Upper lobe of left lung (tissue), 4 donors: Measurements from ENCODE around the gene CCDC33.

Source experiments
- POLR2A ChIP-seq, 4 donors: fragments of 450-650 bp; IDR thresholded peaks; one replicate each; pipeline ENCODE4 v1.5.1; 2016 to 2017; ENCODE audit warnings: antibody characterized with exemption in 4 of 4, mild to moderate bottlenecking in 2 of 4
- POLR2AphosphoS5 ChIP-seq, 2 donors: sonication (generic); formaldehyde crosslinking; IDR thresholded peaks; one replicate each; pipeline ENCODE4 v1.5.1; 2017; ENCODE audit warnings: antibody characterized with exemption in 2 of 2
- TF ChIP-seq, protein P1 (sequence below), 6 experiments: fragments of 450-650 bp in 4 of 6; fragments of 200-600 bp in 2 of 6; sonication (generic) in 2 of 6; IDR thresholded peaks; one replicate each; pipeline ENCODE4 v1.5.1; 2016 to 2019; ENCODE audit warnings: antibody characterized with exemption in 6 of 6

DNA sequence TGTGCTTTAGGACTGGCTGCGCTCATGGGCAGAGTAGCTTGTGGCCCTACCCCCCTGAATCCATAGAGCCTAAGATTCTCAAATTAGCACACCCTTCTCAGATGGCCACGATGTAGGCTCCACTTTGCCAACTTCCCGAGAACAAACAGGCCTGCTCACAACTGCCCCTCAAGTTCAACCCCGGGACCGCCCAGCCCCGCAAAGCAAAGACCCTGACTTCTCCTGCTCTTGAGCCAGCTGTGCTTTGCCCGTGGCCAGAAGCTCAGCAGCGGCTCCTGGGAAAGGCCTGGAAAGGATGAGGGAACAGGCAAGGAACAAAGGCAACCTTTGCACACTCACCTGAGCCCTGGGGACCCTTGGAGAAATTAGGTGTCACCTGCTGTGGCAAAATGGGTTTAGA lies 99.3 kb downstream of the CCDC33 start:
- TF ChIP-seq, protein P1, sequence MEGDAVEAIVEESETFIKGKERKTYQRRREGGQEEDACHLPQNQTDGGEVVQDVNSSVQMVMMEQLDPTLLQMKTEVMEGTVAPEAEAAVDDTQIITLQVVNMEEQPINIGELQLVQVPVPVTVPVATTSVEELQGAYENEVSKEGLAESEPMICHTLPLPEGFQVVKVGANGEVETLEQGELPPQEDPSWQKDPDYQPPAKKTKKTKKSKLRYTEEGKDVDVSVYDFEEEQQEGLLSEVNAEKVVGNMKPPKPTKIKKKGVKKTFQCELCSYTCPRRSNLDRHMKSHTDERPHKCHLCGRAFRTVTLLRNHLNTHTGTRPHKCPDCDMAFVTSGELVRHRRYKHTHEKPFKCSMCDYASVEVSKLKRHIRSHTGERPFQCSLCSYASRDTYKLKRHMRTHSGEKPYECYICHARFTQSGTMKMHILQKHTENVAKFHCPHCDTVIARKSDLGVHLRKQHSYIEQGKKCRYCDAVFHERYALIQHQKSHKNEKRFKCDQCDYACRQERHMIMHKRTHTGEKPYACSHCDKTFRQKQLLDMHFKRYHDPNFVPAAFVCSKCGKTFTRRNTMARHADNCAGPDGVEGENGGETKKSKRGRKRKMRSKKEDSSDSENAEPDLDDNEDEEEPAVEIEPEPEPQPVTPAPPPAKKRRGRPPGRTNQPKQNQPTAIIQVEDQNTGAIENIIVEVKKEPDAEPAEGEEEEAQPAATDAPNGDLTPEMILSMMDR (IDR thresholded peaks at IDR 0.05) = no peak
- TF ChIP-seq POLR2AphosphoS5 (IDR thresholded peaks at IDR 0.05) (no peak), POLR2A (IDR thresholded peaks at IDR 0.05) (no peak)
